NCI-H187 (cell line): ENCODE data around the gene CWC15.
"Not testable (repeated sequence)": the region's sequence is repeated elsewhere in the genome, so short reads cannot be mapped to it uniquely, and the experiment has no call there.

Experiments used
- DNase-seq, 2 experiments: peaks; one replicate each; lab custom pipeline; 2025; lab: John Stamatoyannopoulos, UW

Gene CWC15

GRCh38 chr11:94973099-94973968, at the start of gene CWC15, which contains the start of gene KDM4D:
Gene CWC15, minus strand, starts transcription at chr11:94973556. Its CDS starts 1,371 bp downstream, at chr11:94972185.
Gene KDM4D, plus strand, starts transcription at chr11:94973709. Its CDS starts 23,664 bp downstream, at chr11:94997373.
- peak; percentile 79 to 90 for DNase-seq

- not testable (repeated sequence) for DNase-seq
These were observed 48.1 kb upstream of the CWC15 start for GRCh38 chr11:95021468-95021867.

GRCh38 chr11:95016139-95016538, 42.8 kb upstream of the CWC15 start:
- DNase-seq: no peak

GRCh38 chr11:95014184-95014821, 40.9 kb upstream of the CWC15 start:
- no peak for DNase-seq

GRCh38 chr11:95011376-95011775, 38.0 kb upstream of the CWC15 start:
- no peak for DNase-seq

- DNase-seq: no peak
These were observed 32.3 kb upstream of the CWC15 start for GRCh38 chr11:95005642-95006041.

GRCh38 chr11:95003716-95004115, 30.4 kb upstream of the CWC15 start:
- no peak for DNase-seq

- DNase-seq: no peak
These were observed 24.9 kb upstream of the CWC15 start for GRCh38 chr11:94998285-94998684.

- DNase-seq: no peak
These were observed 24.1 kb upstream of the CWC15 start for GRCh38 chr11:94997437-94997836.

GRCh38 chr11:94993400-94993943, 20.1 kb upstream of the CWC15 start:
- DNase-seq: no peak

- no peak for DNase-seq
These were observed 15.4 kb upstream of the CWC15 start for GRCh38 chr11:94988748-94989147.

GRCh38 chr11:94987378-94987777, 14.0 kb upstream of the CWC15 start:
- no peak for DNase-seq

- no peak for DNase-seq
These were observed 2.2 kb upstream of the CWC15 start for GRCh38 chr11:94975599-94975998.

GRCh38 chr11:94974178-94974577, 822 bp upstream of the CWC15 start:
- DNase-seq: no peak

GRCh38 chr11:94972700-94973098, 657 bp downstream of the CWC15 start:
- no peak for DNase-seq

- DNase-seq: no peak
These were observed 4.9 kb downstream of the CWC15 start for GRCh38 chr11:94968334-94968958.

- DNase-seq: no peak
These were observed 8.4 kb downstream of the CWC15 start for GRCh38 chr11:94964934-94965333.

- no peak for DNase-seq
These were observed 12.1 kb downstream of the CWC15 start for GRCh38 chr11:94961255-94961654.

GRCh38 chr11:94960488-94960887, 12.9 kb downstream of the CWC15 start:
- no peak for DNase-seq

GRCh38 chr11:94959179-94959578, 14.2 kb downstream of the CWC15 start:
- no peak for DNase-seq

- no peak for DNase-seq
These were observed 15.1 kb downstream of the CWC15 start for GRCh38 chr11:94958121-94958696.

- no peak for DNase-seq
These were observed 16.4 kb downstream of the CWC15 start for GRCh38 chr11:94956963-94957362.
